ENCODE results near the gene CLDN9.

Gene CLDN9

GRCh38 chr16:2974319-2975056, 38.2 kb upstream of the CLDN9 start:
- FAIRE-seq = no peak

GRCh38 chr16:2975161-2975795, 37.4 kb upstream of the CLDN9 start:
- FAIRE-seq (no peak), DNase-seq (ENCODE audit: low spot score) (no peak)

More at GRCh38 chr16:2974319-2975056, 38.2 kb upstream of the CLDN9 start:
- DNase-seq (ENCODE audit: low spot score) = no peak

- DNase-seq (ENCODE audit: low spot score) (no peak), FAIRE-seq (no peak)
These were observed 36.5 kb upstream of the CLDN9 start for GRCh38 chr16:2976201-2976600.

GRCh38 chr16:2976673-2977072, 36.0 kb upstream of the CLDN9 start:
- DNase-seq (ENCODE audit: low spot score) = no peak
- no peak for FAIRE-seq

DNA sequence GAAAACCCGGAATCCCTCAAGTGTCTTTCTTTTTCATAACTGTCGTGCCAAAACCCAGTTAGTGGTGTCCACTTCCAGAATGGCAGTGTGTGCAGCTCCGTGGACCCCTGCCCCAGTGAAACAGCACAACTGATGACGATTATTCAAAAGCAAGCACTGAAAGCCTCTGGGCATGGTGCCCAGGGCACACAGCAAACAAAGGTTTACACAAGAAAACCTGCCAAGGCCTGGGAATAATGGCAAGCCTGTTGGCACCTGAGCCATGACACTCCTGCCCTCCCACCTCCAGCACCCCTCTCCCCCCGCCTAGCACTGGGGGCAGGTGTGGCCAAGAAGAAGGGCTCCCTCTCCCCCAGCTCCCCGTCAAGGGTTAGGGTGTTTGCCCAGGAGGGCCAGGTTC, 35.3 kb upstream of the CLDN9 start:
- no peak for FAIRE-seq

GRCh38 chr16:2979669-2980226, 33.0 kb upstream of the CLDN9 start:
- peak; percentile 49 for DNase-seq (ENCODE audit: low spot score)
- FAIRE-seq = no peak

More for the DNA sequence above, 35.3 kb upstream of the CLDN9 start:
- no peak for DNase-seq (ENCODE audit: low spot score)

DNA sequence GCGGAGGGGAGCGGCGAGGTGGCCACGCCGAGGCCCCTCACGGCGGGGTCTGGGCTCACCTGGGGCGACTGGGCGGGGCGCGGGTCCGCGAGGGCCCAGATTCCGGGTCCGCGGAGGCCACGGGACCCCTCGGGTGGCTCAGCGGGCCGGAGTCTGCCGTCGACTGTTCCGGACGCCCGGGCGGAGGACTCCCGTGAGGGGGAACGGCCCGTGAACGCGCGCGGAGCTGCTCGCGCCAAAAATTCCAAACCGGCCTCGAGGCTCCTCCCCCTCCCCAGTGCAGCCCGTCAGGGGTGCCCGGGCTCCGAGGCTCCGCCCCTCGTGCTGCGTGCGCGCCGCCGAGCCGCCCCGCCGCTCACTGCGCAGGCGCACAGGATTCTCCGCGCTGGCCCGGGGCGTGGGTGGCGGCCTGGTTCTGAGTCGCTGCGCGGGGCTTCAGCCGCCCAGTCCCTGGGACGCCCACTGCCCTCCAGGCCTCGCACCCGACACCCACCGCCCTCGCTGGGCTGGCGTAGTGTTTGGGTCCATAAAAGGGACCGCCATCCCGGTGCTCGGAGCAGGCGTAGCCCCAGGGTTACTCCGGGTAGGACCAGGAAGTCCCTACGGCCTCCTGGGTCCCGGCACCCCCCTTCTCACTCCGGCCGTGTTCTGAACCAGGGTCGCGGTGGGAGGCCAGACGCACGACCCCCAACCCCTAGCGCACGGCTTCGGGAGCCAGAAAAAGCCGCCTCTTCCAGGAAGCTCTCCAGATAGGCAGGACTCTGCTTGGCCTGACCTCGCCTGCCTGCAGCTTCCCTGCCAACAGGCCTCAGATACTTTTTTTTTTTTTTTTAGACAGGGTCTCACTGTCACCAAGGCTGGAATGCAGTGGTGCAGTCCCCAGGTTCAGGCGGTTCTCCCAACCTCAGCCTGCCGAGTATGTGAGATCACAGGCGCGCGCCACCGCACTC, 32.2 kb upstream of the CLDN9 start, which contains the start of gene PKMYT1:
Gene PKMYT1, minus strand, starts transcription at position 220 of the 950 bp plus-strand sequence. CDS start 789 bp downstream, outside the sequence.
- FAIRE-seq (peak; percentile 56), DNase-seq (ENCODE audit: low spot score) (peak; percentile 100)

- DNase-seq (ENCODE audit: low spot score) (no peak), FAIRE-seq (no peak)
These were observed 31.4 kb upstream of the CLDN9 start for GRCh38 chr16:2981177-2981898.

DNA sequence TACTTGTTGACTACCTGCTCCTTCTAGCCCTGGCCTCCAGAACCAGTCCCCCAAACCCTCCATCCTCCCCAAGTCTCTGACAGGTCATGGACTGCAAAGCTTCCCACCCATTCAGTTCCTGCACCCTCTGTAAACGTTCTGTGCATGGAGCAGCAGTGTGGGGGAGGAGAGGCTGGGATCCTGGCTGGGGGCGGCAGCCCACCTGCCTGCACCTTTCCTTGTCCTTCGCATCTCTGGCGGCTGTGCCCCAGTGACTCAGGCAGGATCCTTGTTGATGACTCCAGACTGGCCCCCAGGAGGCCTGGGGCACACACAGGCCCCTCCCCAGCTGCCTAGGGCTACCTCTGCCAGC, 30.8 kb upstream of the CLDN9 start:
- DNase-seq (ENCODE audit: low spot score) (no peak), FAIRE-seq (no peak)

DNA sequence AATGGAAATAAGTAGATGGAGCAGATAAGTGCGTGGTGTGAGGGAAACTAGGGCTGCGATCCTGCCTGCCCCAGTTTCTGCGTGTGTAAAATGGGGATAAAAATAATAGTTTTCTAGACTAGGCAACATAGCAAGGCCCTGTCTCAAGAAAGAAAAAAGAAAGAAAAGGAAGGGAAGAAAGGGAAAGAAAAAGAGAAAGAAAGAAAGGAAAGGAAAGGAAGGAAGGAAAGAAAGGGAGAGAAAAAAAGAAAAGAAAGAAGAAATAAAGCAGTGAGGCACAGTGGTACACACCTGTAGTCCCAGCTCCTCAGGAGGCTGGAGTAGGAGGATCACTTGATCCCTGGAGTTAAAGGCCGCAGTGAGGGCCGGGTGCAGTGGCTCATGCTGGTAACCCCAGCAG, 30.3 kb upstream of the CLDN9 start:
- DNase-seq (ENCODE audit: low spot score) (no peak), FAIRE-seq (no peak)

- DNase-seq (ENCODE audit: low spot score) = peak; percentile 94
- FAIRE-seq = no peak
These were observed 29.0 kb upstream of the CLDN9 start for GRCh38 chr16:2983706-2984136.

- FAIRE-seq (no peak), DNase-seq (ENCODE audit: low spot score) (no peak)
These were observed 27.3 kb upstream of the CLDN9 start for GRCh38 chr16:2985462-2985861.

DNA sequence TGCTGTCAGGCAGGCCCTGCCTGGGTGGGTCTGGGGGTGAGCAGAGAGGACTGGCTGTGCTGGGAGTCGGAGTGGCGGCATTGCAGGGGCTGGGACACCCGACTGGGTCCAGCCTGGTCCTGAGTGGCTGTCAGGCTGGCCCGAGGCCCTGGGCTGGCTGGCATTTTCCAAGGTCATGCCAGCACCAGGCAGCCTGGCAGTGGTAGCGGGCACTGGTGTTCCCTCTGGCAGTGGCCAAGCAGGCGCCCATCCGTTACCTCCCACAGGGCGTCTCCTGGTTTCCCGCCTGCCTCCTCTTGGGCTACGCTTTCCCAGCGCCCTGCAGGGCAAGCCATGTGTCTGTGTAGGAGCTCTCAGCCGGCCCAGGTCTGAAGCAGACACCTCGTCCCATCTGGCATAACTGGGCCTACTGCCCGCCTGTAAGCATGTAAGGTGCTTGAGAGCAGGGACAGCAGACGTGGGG, 26.8 kb upstream of the CLDN9 start:
- DNase-seq (ENCODE audit: low spot score) (no peak), FAIRE-seq (no peak)

- no peak for DNase-seq (ENCODE audit: low spot score)
These were observed 26.0 kb upstream of the CLDN9 start for GRCh38 chr16:2986623-2987188.

DNA sequence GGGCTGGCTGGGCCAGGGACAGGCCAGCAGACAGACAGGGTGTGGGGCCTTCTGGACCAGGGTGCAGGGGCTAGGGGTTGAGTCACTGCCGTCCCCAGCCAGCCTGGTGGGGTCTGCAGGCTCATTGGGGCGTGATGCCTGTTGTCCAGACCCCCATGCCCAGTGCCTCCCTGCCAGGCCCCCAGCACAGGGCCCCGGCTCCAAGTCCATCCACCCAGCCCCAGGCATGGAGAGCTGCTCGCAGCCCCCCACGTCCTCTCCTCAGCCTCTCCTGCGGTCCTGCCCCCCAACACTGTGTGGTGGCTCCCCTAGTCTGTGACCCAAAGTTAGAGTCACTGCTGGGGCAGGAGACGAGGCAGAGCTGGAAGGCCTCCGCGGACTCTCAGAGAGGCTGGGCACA, 25.4 kb upstream of the CLDN9 start:
- FAIRE-seq = no peak
- no peak for DNase-seq (ENCODE audit: low spot score)

More at GRCh38 chr16:2986623-2987188, 26.0 kb upstream of the CLDN9 start:
- FAIRE-seq = peak; percentile 5

DNA sequence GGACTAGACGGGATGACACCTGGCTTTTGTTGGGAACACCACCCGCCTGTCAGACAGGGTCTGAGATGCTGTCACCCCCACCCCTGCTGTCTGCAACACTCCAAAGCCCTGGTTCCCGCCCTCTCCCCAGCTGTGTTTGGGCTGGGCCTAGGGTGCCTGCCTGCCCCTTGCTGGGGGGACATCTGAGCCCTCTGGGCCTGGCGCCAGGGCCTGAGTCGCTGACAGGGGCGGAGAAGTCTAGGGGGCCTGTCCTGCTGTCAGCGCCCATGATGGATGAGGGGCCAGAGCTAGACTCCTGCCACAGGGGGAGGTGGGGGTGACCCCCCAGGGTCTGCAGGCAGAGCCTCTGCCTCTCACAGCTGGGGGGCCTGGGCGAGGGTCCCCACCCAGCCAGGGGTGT, 24.9 kb upstream of the CLDN9 start:
- FAIRE-seq (no peak), DNase-seq (ENCODE audit: low spot score) (no peak)

GRCh38 chr16:2988590-2989099, 24.1 kb upstream of the CLDN9 start:
- FAIRE-seq (no peak), DNase-seq (ENCODE audit: low spot score) (no peak)

- FAIRE-seq (no peak), DNase-seq (ENCODE audit: low spot score) (no peak)
These were observed 21.8 kb upstream of the CLDN9 start for GRCh38 chr16:2990891-2991290.

- DNase-seq (ENCODE audit: low spot score) = no peak
- FAIRE-seq = no peak
These were observed 21.0 kb upstream of the CLDN9 start for GRCh38 chr16:2991566-2992261.

Data from urothelium cell line (cell line).